ENCODE results near the gene FKBP1B.

DNA sequence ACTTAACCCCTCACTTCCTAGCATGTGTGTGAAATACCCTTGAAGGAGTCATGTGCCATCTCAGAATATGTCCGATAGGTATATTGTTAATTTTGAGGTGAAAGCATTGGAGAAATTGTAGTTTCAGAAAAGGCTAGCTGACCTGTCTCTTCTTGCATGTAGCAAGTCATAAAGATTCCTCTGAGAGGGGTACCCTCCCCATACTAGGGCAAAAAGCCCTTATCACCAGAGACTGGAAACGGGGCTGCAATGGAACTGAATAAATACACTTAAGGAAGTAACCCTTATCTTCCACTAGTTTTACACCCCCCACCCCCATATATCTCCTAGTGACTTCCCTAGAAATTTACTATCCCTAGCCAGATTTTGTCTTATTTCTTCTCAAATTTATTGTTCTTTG, 28.3 kb downstream of the FKBP1B start:
- TF ChIP-seq, protein P1, sequence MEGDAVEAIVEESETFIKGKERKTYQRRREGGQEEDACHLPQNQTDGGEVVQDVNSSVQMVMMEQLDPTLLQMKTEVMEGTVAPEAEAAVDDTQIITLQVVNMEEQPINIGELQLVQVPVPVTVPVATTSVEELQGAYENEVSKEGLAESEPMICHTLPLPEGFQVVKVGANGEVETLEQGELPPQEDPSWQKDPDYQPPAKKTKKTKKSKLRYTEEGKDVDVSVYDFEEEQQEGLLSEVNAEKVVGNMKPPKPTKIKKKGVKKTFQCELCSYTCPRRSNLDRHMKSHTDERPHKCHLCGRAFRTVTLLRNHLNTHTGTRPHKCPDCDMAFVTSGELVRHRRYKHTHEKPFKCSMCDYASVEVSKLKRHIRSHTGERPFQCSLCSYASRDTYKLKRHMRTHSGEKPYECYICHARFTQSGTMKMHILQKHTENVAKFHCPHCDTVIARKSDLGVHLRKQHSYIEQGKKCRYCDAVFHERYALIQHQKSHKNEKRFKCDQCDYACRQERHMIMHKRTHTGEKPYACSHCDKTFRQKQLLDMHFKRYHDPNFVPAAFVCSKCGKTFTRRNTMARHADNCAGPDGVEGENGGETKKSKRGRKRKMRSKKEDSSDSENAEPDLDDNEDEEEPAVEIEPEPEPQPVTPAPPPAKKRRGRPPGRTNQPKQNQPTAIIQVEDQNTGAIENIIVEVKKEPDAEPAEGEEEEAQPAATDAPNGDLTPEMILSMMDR (IDR thresholded peaks at IDR 0.05 in 2 of 3, conservative IDR thresholded peaks at IDR 0.05 in 1 of 3; ENCODE audit: borderline replicate concordance in 1 of 3, insufficient read depth in 1 of 3, low read depth in 2 of 3, low read length in 2 of 3): no peak
- no peak for TF ChIP-seq CEBPB (IDR thresholded peaks at IDR 0.05; ENCODE audit: low read depth)
- TF ChIP-seq EZH2phosphoT487 (IDR thresholded peaks at IDR 0.05; ENCODE audit: borderline replicate concordance): no peak
- TF ChIP-seq EZH2 (IDR thresholded peaks at IDR 0.05): no peak
- TF ChIP-seq ELF1 (IDR thresholded peaks at IDR 0.05; ENCODE audit: borderline replicate concordance, low read depth): no peak
- TF ChIP-seq, protein P2, sequence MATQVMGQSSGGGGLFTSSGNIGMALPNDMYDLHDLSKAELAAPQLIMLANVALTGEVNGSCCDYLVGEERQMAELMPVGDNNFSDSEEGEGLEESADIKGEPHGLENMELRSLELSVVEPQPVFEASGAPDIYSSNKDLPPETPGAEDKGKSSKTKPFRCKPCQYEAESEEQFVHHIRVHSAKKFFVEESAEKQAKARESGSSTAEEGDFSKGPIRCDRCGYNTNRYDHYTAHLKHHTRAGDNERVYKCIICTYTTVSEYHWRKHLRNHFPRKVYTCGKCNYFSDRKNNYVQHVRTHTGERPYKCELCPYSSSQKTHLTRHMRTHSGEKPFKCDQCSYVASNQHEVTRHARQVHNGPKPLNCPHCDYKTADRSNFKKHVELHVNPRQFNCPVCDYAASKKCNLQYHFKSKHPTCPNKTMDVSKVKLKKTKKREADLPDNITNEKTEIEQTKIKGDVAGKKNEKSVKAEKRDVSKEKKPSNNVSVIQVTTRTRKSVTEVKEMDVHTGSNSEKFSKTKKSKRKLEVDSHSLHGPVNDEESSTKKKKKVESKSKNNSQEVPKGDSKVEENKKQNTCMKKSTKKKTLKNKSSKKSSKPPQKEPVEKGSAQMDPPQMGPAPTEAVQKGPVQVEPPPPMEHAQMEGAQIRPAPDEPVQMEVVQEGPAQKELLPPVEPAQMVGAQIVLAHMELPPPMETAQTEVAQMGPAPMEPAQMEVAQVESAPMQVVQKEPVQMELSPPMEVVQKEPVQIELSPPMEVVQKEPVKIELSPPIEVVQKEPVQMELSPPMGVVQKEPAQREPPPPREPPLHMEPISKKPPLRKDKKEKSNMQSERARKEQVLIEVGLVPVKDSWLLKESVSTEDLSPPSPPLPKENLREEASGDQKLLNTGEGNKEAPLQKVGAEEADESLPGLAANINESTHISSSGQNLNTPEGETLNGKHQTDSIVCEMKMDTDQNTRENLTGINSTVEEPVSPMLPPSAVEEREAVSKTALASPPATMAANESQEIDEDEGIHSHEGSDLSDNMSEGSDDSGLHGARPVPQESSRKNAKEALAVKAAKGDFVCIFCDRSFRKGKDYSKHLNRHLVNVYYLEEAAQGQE (IDR thresholded peaks at IDR 0.05; ENCODE audit: low read depth): no peak
- TF ChIP-seq, protein P3, sequence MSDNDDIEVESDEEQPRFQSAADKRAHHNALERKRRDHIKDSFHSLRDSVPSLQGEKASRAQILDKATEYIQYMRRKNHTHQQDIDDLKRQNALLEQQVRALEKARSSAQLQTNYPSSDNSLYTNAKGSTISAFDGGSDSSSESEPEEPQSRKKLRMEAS (IDR thresholded peaks at IDR 0.05): no peak
